Epithelial cell of esophagus (primary cell): ENCODE results near the gene DAB1.

Source experiments
- DNase-seq: peaks from one replicate; pipeline ENCODE4 v3.0.0; 2010; ENCODE audit warnings: low read depth
- H3K4me3 ChIP-seq: 2 replicates; pipeline ENCODE4 v1.5.1; 2011; ENCODE audit warnings: mild to moderate bottlenecking, low read length, control low read depth
- CTCF ChIP-seq: IDR thresholded peaks from 2 replicates; pipeline ENCODE4 v1.5.1; 2011; ENCODE audit warnings: low read depth, mild to moderate bottlenecking, low read length, control low read depth, inconsistent platforms; ENCODE audit not compliant: insufficient read depth; ENCODE audit errors: missing control alignments

The DAB1 gene

GRCh38 chr1:57431400-57431799 lies 7.5 kb upstream of the DAB1 start:
- DNase-seq = no peak
- no peak overlapping the region for H3K4me3 ChIP-seq
- TF ChIP-seq CTCF = no peak

- TF ChIP-seq CTCF = peak; percentile 59
- DNase-seq = peak; percentile 40
- H3K4me3 ChIP-seq = peak overlapping the region; percentile 21
These were observed 569 bp upstream of the DAB1 start for GRCh38 chr1:57424231-57425027.

GRCh38 chr1:57423135-57423655 lies 665 bp downstream of the DAB1 start:
- H3K4me3 ChIP-seq = no peak overlapping the region
- TF ChIP-seq CTCF = no peak
- DNase-seq = no peak

- DNase-seq = peak; percentile 21
- H3K4me3 ChIP-seq = no peak overlapping the region
- TF ChIP-seq CTCF = no peak
These were observed 1.4 kb downstream of the DAB1 start for GRCh38 chr1:57422271-57423134.

GRCh38 chr1:57421806-57422205 lies 2.1 kb downstream of the DAB1 start:
- no peak for DNase-seq
- TF ChIP-seq CTCF = no peak
- H3K4me3 ChIP-seq = no peak overlapping the region

GRCh38 chr1:57420981-57421785 lies 2.7 kb downstream of the DAB1 start:
- no peak overlapping the region for H3K4me3 ChIP-seq
- TF ChIP-seq CTCF = no peak
- no peak for DNase-seq
